HG02870 (cell line): ENCODE data around the gene MAEL.

Experiments
- ATAC-seq: cut with Tn5 transposase; IDR thresholded peaks from one replicate; pipeline ENCODE4 v1.9.1; 2021; ENCODE audit warnings: mild to moderate bottlenecking, moderate library complexity; ENCODE audit not compliant: unreplicated experiment

The MAEL gene

GRCh38 chr1:167054946-167055630 lies 66.0 kb downstream of the MAEL start:
- no peak for ATAC-seq

GRCh38 chr1:167056529-167057231 lies 67.6 kb downstream of the MAEL start:
- ATAC-seq, result no peak

GRCh38 chr1:167057241-167057688 lies 68.2 kb downstream of the MAEL start:
- ATAC-seq, result no peak

GRCh38 chr1:167059045-167059808 lies 70.1 kb downstream of the MAEL start:
- ATAC-seq, result peak; percentile 51

GRCh38 chr1:167059809-167060107 lies 70.7 kb downstream of the MAEL start:
- ATAC-seq, result no peak

- ATAC-seq, result no peak
Measured at GRCh38 chr1:167060141-167061072, 71.3 kb downstream of the MAEL start.

- ATAC-seq, result no peak
Measured at GRCh38 chr1:167061073-167061464, 72.0 kb downstream of the MAEL start.

GRCh38 chr1:167064621-167065020 lies 75.5 kb downstream of the MAEL start:
- ATAC-seq, result no peak

- no peak for ATAC-seq
Measured at GRCh38 chr1:167065471-167065870, 76.4 kb downstream of the MAEL start.

GRCh38 chr1:167066333-167067122 lies 77.4 kb downstream of the MAEL start:
- no peak for ATAC-seq

GRCh38 chr1:167067904-167068303 lies 78.8 kb downstream of the MAEL start:
- ATAC-seq, result no peak

- ATAC-seq, result no peak
Measured at GRCh38 chr1:167068761-167069160, 79.7 kb downstream of the MAEL start.

GRCh38 chr1:167071286-167071685 lies 82.2 kb downstream of the MAEL start:
- no peak for ATAC-seq
